ENCODE measurements around the gene PLAC8L1.

The PLAC8L1 gene

GRCh38 chr5:146042628-146043279 is 62.6 kb downstream of the PLAC8L1 start:
- DNase-seq (ENCODE audit: low read depth), result peak; percentile 4
- TF ChIP-seq CTCF (IDR thresholded peaks at IDR 0.05; ENCODE audit: control insufficient read depth, insufficient read depth, low read depth, low read length, missing control alignments), result no peak
- H3K4me3 ChIP-seq (ENCODE audit: control insufficient read depth, low read depth, low read length), result no peak overlapping the region

- no peak for DNase-seq (ENCODE audit: low read depth)
- H3K4me3 ChIP-seq (ENCODE audit: control insufficient read depth, low read depth, low read length), result no peak overlapping the region
- TF ChIP-seq CTCF (IDR thresholded peaks at IDR 0.05; ENCODE audit: control insufficient read depth, insufficient read depth, low read depth, low read length, missing control alignments), result peak; percentile 30
Observed at GRCh38 chr5:146041180-146041789, 64.1 kb downstream of the PLAC8L1 start.

- TF ChIP-seq CTCF (IDR thresholded peaks at IDR 0.05; ENCODE audit: control insufficient read depth, insufficient read depth, low read depth, low read length, missing control alignments), result no peak
- no peak for DNase-seq (ENCODE audit: low read depth)
Observed at GRCh38 chr5:146040527-146040926, 64.8 kb downstream of the PLAC8L1 start.

GRCh38 chr5:146039420-146039819 is 66.0 kb downstream of the PLAC8L1 start:
- no peak for DNase-seq (ENCODE audit: low read depth)
- H3K4me3 ChIP-seq (ENCODE audit: control insufficient read depth, low read depth, low read length), result no peak overlapping the region
- no peak for TF ChIP-seq CTCF (IDR thresholded peaks at IDR 0.05; ENCODE audit: control insufficient read depth, insufficient read depth, low read depth, low read length, missing control alignments)

More at GRCh38 chr5:146040527-146040926, 64.8 kb downstream of the PLAC8L1 start:
- no peak overlapping the region for H3K4me3 ChIP-seq (ENCODE audit: control insufficient read depth, low read depth, low read length)

- no peak overlapping the region for H3K4me3 ChIP-seq (ENCODE audit: control insufficient read depth, low read depth, low read length)
- no peak for DNase-seq (ENCODE audit: low read depth)
- no peak for TF ChIP-seq CTCF (IDR thresholded peaks at IDR 0.05; ENCODE audit: control insufficient read depth, insufficient read depth, low read depth, low read length, missing control alignments)
Observed at GRCh38 chr5:146034605-146035004, 70.8 kb downstream of the PLAC8L1 start.

All from AG09309 (cell line).